Measurements from ENCODE around the gene LDHD. TPM values are rescaled to one million over a fixed set of nuclear protein-coding genes. Genes with fewer than 3 reads are reported as not detected.

LDHD gene
- polyA plus RNA-seq, 2 donors, result 11.8 to 12.6 TPM

GRCh38 chr16:75065149-75065505 lies 51.5 kb downstream of the LDHD start:
- peaks cover 6 to 22% of the 10 kb centered on the region in 2 donors for H3K4me1 ChIP-seq (ENCODE audit: control insufficient read depth in 2 of 2, insufficient read depth in 2 of 2, low read length in 1 of 2)
- no peaks in the 10 kb centered on the region for H3K9me3 ChIP-seq (ENCODE audit: control insufficient read depth in 2 of 2, insufficient read depth in 1 of 2, low read depth in 1 of 2, low read length in 1 of 2)
- WGBS, 2 donors, result 43 to 48% methylated on average over 10 of the region's 10 CpGs

GRCh38 chr16:75064403-75065148 lies 52.0 kb downstream of the LDHD start:
- WGBS, 2 donors, result 39 to 40% methylated on average over 15 of the region's 15 CpGs
- H3K27ac ChIP-seq (ENCODE audit: low read depth in 2 of 2, low read length in 1 of 2), result peak overlapping the region; percentile 95 to 97

More at GRCh38 chr16:75065149-75065505, 51.5 kb downstream of the LDHD start:
- H3K27me3 ChIP-seq (ENCODE audit: control insufficient read depth in 1 of 2, insufficient read depth in 2 of 2, low read length in 2 of 2), result no peaks in the 10 kb centered on the region
- peak overlapping the region in 1 of 2 donors; percentile 34 for H3K4me3 ChIP-seq (ENCODE audit: low read depth in 1 of 2, low read length in 2 of 2)
- no peaks in the 10 kb centered on the region for H3K36me3 ChIP-seq (ENCODE audit: control insufficient read depth in 2 of 2, insufficient read depth in 2 of 2, low read length in 1 of 2)
- peak overlapping the region; percentile 95 to 97 for H3K27ac ChIP-seq (ENCODE audit: low read depth in 2 of 2, low read length in 1 of 2)

DNA sequence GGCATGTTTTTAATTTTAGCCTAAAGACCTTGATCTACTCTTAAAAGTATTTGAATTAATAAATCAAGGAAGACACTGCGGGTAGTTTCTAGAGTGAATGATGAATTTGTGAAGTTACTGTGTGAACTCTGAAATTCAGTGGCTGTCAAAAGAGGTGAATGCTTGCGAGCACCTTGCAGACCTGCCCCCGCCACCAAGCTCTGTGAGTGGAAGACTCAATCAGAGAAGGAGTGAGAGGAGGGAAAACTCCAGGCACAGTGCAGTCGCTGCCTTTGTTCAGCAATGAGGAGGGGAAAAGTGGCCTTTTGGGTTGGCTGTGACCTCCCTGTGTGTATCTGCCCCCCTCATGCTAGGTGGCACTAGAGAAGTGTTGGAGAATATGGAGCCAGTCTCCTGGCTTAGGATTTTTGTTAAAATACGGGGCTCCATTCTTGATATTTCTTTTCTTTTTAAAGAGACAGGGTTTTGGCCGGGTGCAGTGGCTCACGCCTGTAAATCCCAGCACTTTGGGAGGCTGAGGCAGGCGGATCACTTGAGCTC lies 53.0 kb downstream of the LDHD start:
- no peak overlapping the region for H3K4me3 ChIP-seq (ENCODE audit: low read depth in 1 of 2, low read length in 2 of 2)
- no peaks in the 10 kb centered on the region for H3K36me3 ChIP-seq (ENCODE audit: control insufficient read depth in 2 of 2, insufficient read depth in 2 of 2, low read length in 1 of 2)
- H3K9me3 ChIP-seq (ENCODE audit: control insufficient read depth in 2 of 2, insufficient read depth in 1 of 2, low read depth in 1 of 2, low read length in 1 of 2), result no peaks in the 10 kb centered on the region
- peak overlapping the region; percentile 2 to 97 for H3K27ac ChIP-seq (ENCODE audit: low read depth in 2 of 2, low read length in 1 of 2)
- H3K27me3 ChIP-seq (ENCODE audit: control insufficient read depth in 1 of 2, insufficient read depth in 2 of 2, low read length in 2 of 2), result no peaks in the 10 kb centered on the region
- peaks cover 6 to 20% of the 10 kb centered on the region in 2 donors for H3K4me1 ChIP-seq (ENCODE audit: control insufficient read depth in 2 of 2, insufficient read depth in 2 of 2, low read length in 1 of 2)
- 86 to 90% methylated on average over 8 of the region's 8 CpGs for WGBS, 2 donors

More at GRCh38 chr16:75064403-75065148, 52.0 kb downstream of the LDHD start:
- H3K4me3 ChIP-seq (ENCODE audit: low read depth in 1 of 2, low read length in 2 of 2), result peak overlapping the region in 1 of 2 donors; percentile 34
- no peaks in the 10 kb centered on the region for H3K9me3 ChIP-seq (ENCODE audit: control insufficient read depth in 2 of 2, insufficient read depth in 1 of 2, low read depth in 1 of 2, low read length in 1 of 2)
- no peaks in the 10 kb centered on the region for H3K36me3 ChIP-seq (ENCODE audit: control insufficient read depth in 2 of 2, insufficient read depth in 2 of 2, low read length in 1 of 2)
- no peaks in the 10 kb centered on the region for H3K27me3 ChIP-seq (ENCODE audit: control insufficient read depth in 1 of 2, insufficient read depth in 2 of 2, low read length in 2 of 2)
- peaks cover 6 to 20% of the 10 kb centered on the region in 2 donors for H3K4me1 ChIP-seq (ENCODE audit: control insufficient read depth in 2 of 2, insufficient read depth in 2 of 2, low read length in 1 of 2)

GRCh38 chr16:75062976-75063346 lies 53.6 kb downstream of the LDHD start:
- peak overlapping the region; percentile 81 to 97 for H3K27ac ChIP-seq (ENCODE audit: low read depth in 2 of 2, low read length in 1 of 2)

GRCh38 chr16:75062135-75062975 lies 54.2 kb downstream of the LDHD start:
- Histone ChIP-seq H3K27ac (ENCODE audit: low read depth in 2 of 2, low read length in 1 of 2) (peak overlapping the region; percentile 81 to 97), H3K4me1 (ENCODE audit: control insufficient read depth in 2 of 2, insufficient read depth in 2 of 2, low read length in 1 of 2) (peaks cover 6 to 20% of the 10 kb centered on the region in 2 donors), H3K9me3 (ENCODE audit: control insufficient read depth in 2 of 2, insufficient read depth in 1 of 2, low read depth in 1 of 2, low read length in 1 of 2) (no peaks in the 10 kb centered on the region), H3K36me3 (ENCODE audit: control insufficient read depth in 2 of 2, insufficient read depth in 2 of 2, low read length in 1 of 2) (peaks cover 0 to 2% of the 10 kb centered on the region in 2 donors), H3K4me3 (ENCODE audit: low read depth in 1 of 2, low read length in 2 of 2) (peak overlapping the region in 1 of 2 donors; percentile 37), H3K27me3 (ENCODE audit: control insufficient read depth in 1 of 2, insufficient read depth in 2 of 2, low read length in 2 of 2) (no peaks in the 10 kb centered on the region)
- 39 to 47% methylated on average over 22 of the region's 22 CpGs for WGBS, 2 donors

More at GRCh38 chr16:75062976-75063346, 53.6 kb downstream of the LDHD start:
- peaks cover 6 to 20% of the 10 kb centered on the region in 2 donors for H3K4me1 ChIP-seq (ENCODE audit: control insufficient read depth in 2 of 2, insufficient read depth in 2 of 2, low read length in 1 of 2)
- H3K9me3 ChIP-seq (ENCODE audit: control insufficient read depth in 2 of 2, insufficient read depth in 1 of 2, low read depth in 1 of 2, low read length in 1 of 2), result no peaks in the 10 kb centered on the region
- WGBS, 2 donors, result 74 to 76% methylated on average over 9 of the region's 9 CpGs
- H3K27me3 ChIP-seq (ENCODE audit: control insufficient read depth in 1 of 2, insufficient read depth in 2 of 2, low read length in 2 of 2), result no peaks in the 10 kb centered on the region
- H3K4me3 ChIP-seq (ENCODE audit: low read depth in 1 of 2, low read length in 2 of 2), result peak overlapping the region in 1 of 2 donors; percentile 37
- H3K36me3 ChIP-seq (ENCODE audit: control insufficient read depth in 2 of 2, insufficient read depth in 2 of 2, low read length in 1 of 2), result peaks cover 0 to 2% of the 10 kb centered on the region in 2 donors

Other genes with a start within 250 kb of the LDHD start
- 10 to 100 TPM; 16.1 to 27.6 TPM for gene WDR59, start 131.7 kb downstream of the LDHD start, polyA plus RNA-seq
- gene ZNRF1, start 117.8 kb downstream of the LDHD start, polyA plus RNA-seq, result 10 to 100 TPM; 36.2 to 39.5 TPM
- gene ZFP1, start 31.7 kb upstream of the LDHD start, polyA plus RNA-seq, result 1 to 10 TPM; 2.5 TPM
- 1 to 10 TPM in 1 of 2 donors, under 1 TPM in 1; 0.35 to 1.7 TPM for gene CTRB2, start 90.4 kb upstream of the LDHD start, polyA plus RNA-seq
- gene CTRB1, start 102.2 kb upstream of the LDHD start, polyA plus RNA-seq, result 1 to 10 TPM in 1 of 2 donors, under 1 TPM in 1; 0.34 to 2.0 TPM
- 10 to 100 TPM; 20.2 to 25.7 TPM for gene BCAR1, start 134.8 kb upstream of the LDHD start, polyA plus RNA-seq

All from esophagus (tissue), 2 donors.